Epidermal melanocyte (primary cell): ENCODE results near the gene UBE2D2.

ENCODE experiments used
- DNase-seq: peaks from one replicate; pipeline ENCODE4 v3.0.0; 2011; ENCODE audit warnings: low spot score; ENCODE audit not compliant: insufficient read length

The UBE2D2 gene

GRCh38 chr5:139635191-139635590 is 74.1 kb downstream of the UBE2D2 start:
- no peak for DNase-seq

- DNase-seq = peak; percentile 75
These were observed 74.6 kb downstream of the UBE2D2 start for GRCh38 chr5:139635606-139636206.

GRCh38 chr5:139636207-139636792 is 75.2 kb downstream of the UBE2D2 start:
- DNase-seq = no peak

- no peak for DNase-seq
These were observed 75.9 kb downstream of the UBE2D2 start for GRCh38 chr5:139636975-139637408.

- peak; percentile 92 for DNase-seq
These were observed 76.4 kb downstream of the UBE2D2 start for GRCh38 chr5:139637438-139638089.

- DNase-seq = peak; percentile 77
These were observed 77.1 kb downstream of the UBE2D2 start for GRCh38 chr5:139638090-139638735.

- no peak for DNase-seq
These were observed 77.8 kb downstream of the UBE2D2 start for GRCh38 chr5:139638736-139639618.

GRCh38 chr5:139639619-139640380 is 78.7 kb downstream of the UBE2D2 start:
- no peak for DNase-seq

- DNase-seq = peak; percentile 4
These were observed 79.4 kb downstream of the UBE2D2 start for GRCh38 chr5:139640421-139641115.

GRCh38 chr5:139641116-139642080 is 80.3 kb downstream of the UBE2D2 start:
- peak; percentile 14 for DNase-seq

GRCh38 chr5:139642213-139642612 is 81.1 kb downstream of the UBE2D2 start:
- DNase-seq = no peak

- DNase-seq = no peak
These were observed 82.0 kb downstream of the UBE2D2 start for GRCh38 chr5:139642891-139643871.

- no peak for DNase-seq
These were observed 82.9 kb downstream of the UBE2D2 start for GRCh38 chr5:139644001-139644456.

- no peak for DNase-seq
These were observed 83.7 kb downstream of the UBE2D2 start for GRCh38 chr5:139644646-139645429.

- no peak for DNase-seq
These were observed 84.3 kb downstream of the UBE2D2 start for GRCh38 chr5:139645430-139645871.

- DNase-seq = no peak
These were observed 85.0 kb downstream of the UBE2D2 start for GRCh38 chr5:139646111-139646510.
